Measurements from ENCODE around the gene ZNRF3.
"Not testable (repeated sequence)": the region's sequence is repeated elsewhere in the genome, so short reads cannot be mapped to it uniquely, and the experiment has no call there.

ZNRF3 gene

DNA sequence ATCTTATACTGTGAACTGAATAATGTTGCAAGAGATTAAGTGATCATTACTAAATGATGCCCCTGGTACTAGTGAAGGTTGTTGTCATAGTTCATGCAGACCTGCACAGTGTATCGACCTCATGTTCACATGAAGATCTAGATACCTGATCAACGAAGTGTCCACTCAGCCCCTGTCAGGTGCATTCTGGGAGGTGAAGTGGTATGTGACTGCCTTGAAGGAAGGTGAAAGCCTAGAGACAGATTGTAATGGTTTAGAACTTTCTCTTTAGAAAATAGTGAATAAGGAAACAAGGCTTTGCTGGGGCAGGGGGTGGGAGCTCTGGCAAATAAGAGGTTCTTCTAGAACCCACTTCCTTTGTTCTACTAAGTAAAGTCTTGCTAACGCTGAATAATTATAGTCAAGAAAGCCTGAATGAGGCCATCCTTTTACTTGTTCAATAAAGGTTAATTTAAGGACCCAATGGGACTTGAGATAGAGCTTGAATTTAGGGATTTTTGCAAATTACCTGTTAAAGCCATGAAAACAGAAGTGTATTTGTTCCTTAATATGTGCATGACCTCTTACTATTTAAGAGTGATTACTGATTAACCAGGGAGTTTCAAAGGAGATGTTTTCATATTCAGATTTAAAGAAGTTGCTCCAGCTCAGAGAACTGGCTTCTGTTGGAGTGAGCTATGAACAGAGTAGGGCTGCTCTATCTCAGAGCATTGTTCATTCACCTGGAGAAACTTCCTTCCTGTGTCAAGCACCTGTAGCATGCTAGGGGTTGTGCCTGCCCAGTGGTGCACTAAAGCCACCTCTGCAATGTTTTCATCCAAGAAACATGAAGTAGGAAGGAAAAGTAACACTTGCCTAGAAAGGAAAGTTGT, 132.9 kb downstream of the ZNRF3 start:
- no peak for DNase-seq

- DNase-seq = no peak
These were observed 135.2 kb downstream of the ZNRF3 start for GRCh38 chr22:29018293-29019189.

- DNase-seq = no peak
These were observed 138.9 kb downstream of the ZNRF3 start for GRCh38 chr22:29022101-29022817.

- DNase-seq = no peak
These were observed 139.9 kb downstream of the ZNRF3 start for GRCh38 chr22:29023172-29023796.

DNA sequence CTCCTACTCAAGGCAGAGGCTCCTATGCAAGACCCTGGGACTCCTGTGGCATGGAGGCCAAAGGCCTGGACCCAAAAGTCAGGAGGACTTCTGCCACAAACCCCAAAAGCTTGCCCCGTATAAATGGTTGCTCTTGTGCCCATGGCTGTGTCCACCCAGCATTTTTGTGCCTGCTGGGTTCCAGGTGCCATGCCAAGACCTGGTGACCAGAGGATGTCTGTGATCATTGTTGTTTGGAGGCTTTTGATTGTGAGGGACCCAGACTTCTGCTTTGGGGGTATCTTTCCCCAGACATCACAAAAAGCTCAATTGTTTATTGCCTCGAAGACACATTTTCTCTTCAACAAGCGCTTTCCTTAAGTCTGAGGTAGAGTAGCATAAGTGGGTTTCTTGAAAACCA, 143.2 kb downstream of the ZNRF3 start:
- no peak for DNase-seq

DNA sequence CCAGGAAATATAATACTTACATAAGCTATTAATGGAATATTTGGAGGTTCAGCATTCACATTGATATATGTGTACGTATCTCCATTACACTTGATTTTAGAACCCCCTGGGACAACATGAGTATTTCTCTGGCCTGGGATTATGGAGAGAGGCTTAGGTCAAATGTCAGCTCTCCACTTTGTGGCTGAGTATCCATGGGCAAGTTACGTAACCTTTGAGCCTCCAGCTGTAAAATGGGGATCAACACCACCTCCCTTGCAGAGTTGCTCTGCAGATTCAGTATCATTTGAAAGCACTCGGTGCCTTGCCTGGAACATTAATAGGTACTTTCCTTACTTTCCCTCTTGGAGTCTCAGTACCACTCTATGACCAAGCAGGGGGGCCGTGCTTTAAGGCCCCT, 145.1 kb downstream of the ZNRF3 start:
- DNase-seq = no peak

DNA sequence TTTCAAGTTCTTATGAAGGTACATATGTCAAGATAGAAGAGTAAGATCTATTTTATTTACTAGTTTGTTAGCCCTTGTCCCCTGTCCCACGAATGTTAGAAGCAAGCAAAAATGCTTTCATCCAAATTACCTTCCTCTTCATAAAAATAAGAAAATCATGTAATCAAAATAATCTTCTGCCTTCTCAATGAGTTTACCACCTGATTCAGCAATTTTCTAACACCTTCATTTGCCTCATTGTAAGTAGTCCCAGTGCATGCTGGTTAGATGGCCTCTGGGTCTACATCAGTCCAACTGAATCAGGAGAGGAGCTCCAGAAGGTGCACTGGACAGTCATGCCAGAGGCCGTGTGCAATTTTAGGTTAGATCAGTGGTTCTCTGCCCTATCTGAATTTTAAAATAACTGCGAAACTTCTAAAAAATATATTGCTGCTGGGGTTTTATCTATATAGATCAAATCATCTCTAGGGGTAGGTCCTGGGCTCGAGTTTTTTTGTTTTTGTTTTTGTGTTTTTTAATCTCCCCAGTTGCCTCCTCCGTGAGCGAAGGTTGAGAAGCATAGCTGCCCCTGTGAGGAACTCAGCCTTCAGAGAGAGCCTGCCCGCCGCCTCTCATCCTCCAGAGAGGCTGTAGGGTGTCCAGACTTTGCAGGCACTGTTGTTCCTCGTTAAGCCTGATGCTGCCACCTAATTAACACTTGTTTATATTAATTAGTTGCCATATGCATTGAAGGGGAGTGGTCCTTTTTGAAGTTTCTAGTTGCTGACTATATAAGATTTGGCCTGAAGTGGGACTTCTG, 146.0 kb downstream of the ZNRF3 start:
- DNase-seq = no peak

GRCh38 chr22:29030016-29030617, 146.7 kb downstream of the ZNRF3 start:
- peak; percentile 13 for DNase-seq

GRCh38 chr22:29030618-29031226, 147.3 kb downstream of the ZNRF3 start:
- no peak for DNase-seq

DNA sequence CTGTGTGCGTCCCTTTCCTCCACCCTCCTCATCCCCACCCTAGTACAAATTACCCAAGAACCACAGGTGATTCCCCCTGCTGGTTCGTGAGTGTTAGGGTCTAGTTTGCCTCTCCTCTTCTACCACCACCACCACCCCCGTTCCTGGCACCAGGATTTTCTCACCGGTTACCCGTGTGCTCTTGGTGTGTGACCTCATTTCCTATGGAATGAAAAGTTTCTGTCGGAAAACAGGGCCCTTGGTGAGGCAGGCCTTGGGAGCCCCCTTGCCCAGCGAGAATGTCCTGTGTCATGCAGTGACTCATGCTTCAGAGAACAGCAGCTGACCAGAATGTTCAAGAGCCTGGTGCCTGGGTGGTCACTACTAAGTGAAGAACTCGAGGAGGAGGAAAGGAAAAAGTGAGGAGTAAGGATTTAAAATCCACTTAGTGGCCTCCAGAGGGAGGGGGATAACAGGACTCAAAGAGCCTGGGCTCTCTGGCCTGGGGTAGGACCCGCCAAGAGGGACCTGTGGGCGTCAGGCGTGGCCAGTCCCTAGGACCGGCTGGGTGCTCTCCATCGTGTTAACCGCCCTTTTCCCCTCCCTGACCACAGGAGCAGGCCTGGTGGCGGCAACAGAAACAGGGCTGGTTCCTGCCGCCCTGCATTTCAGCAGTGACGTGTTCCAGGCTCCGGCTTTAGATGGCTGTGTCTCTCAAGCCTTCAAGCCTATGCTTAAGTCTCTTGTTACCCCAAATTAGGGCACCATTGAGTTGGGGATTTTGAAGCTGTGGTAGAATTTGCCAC, 148.0 kb downstream of the ZNRF3 start:
- no peak for DNase-seq

- DNase-seq = no peak
These were observed 148.7 kb downstream of the ZNRF3 start for GRCh38 chr22:29032014-29032475.

DNA sequence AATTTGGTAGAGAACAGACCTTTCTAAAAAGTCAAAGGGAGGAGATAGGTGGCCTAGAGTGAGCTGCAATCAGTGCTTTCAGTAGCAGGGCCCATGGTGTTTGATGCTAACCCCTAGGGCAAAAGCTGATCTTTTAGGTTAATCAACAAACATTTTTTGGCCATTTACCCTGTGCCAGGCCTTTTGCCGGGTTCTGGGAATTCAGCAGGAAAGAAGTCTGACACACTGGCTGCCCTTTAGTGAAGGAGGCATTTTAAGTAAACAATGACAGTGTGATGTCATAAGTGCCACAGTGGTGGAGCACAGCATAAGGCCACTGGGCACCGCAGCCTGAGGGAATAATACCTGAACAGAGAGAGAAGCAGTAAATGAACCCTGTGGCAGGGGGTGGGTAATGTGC, 149.2 kb downstream of the ZNRF3 start:
- no peak for DNase-seq

DNA sequence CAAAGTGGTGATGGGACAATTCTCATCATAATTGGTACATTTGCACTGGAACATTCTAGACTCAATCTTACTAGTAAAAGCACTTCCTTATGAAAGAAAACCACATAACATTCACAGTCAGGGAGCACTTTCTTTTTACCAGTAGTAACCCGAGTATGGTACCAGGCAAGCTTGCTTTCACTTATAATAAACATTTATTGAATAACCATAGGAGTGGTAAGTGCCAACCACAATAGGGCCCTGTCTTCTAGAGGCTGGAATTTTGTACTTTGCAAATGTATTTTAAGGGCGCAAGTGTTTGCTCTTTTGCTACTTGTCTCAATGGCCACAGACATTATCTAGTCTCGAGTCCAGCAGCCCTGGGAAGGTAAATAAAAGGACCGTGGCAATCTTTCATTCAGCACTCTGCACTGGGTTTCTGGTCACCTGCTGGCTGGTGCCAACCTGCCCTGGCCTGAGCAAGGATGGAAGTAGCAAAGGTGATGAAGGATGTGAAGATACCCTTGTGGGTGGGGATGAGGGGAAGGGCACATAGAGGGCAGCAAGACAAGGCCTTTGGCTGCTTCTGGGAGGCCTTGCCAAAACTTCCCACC, 154.1 kb downstream of the ZNRF3 start:
- no peak for DNase-seq

DNA sequence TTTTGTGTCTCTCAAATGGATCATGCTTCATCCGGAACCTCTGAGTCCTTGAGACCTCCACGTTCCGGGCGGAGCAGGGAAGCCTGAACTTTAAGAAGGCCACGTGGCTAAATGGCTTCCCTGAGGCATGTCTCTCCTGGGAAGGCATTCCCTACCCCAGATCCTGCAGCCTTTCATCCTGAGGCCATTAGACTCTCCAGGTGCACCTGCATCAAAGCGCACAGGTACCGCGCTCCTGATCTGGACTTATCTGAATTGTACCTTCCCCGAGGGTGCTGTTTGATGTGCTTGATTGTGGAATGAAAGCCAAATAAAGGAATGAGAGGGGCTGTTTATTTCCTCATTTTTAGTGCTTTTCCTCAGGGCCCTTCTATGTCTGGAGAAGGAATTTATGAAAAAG, 155.8 kb downstream of the ZNRF3 start:
- DNase-seq = no peak

GRCh38 chr22:29039684-29040083, 156.3 kb downstream of the ZNRF3 start:
- DNase-seq = not testable (repeated sequence)

GRCh38 chr22:29040385-29041275, 157.3 kb downstream of the ZNRF3 start:
- DNase-seq = peak; percentile 78

GRCh38 chr22:29041408-29041807, 158.0 kb downstream of the ZNRF3 start:
- DNase-seq = no peak

DNA sequence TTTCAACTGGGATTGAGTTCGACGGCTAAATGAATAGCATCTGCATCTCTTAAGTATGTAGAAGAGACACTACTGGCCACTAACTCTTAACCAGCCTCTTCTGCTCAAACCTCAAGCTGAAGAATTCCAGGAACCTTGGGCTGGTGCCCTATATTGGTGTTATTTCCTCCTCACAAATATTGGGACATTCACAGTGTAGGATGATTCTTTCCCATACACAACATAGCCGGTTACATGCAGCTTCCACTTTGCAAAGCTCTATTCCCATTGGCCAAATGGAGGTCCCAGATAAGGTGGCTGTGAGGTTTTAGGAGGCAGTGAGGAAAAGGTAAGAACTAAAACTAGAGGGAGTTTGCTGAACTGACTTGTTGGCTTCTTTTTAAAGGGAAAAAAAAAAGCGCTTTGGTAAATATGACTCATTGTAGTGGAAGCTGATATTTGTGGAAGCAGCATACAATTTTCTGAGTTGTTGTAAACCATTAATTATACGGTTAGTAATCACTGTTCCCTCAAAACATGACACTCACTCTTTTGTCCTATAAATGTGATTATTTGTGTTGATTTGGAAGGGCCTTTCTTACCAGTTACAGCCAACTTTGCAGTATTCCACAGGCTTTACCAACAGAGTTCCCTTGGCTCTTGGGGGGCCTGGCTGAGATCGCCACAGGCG, 160.7 kb downstream of the ZNRF3 start:
- DNase-seq = no peak

All from activated CD4-positive, alpha-beta T cell treated with anti-CD3 and anti-CD28 coated beads, Interleukin-2, Interleukin-6, amounts not matched to agents 100 ng/mL and 50 ng/mL, durations not matched to agents 16 hours and 8 hours (primary cell).